Measurements from ENCODE around the gene CSMD2. TPM values are rescaled to one million over a fixed set of nuclear protein-coding genes. Genes with fewer than 3 reads are reported as not detected.

CSMD2 gene
- total RNA-seq, 1 experiment from 2014 or later: 13.2 TPM

GRCh38 chr1:33466159-33466558 lies 698.9 kb downstream of the CSMD2 start:
- H3K27me3 Mint-ChIP-seq (ENCODE audit: low read depth): peaks cover 12% of the 10 kb centered on the region
- CTCF ChIA-PET: interaction anchor here (1.2 to 4.0 kb wide), 2 partner anchors 11 to 168 kb away, joined by 4 to 19 read pairs; no protein-coding TSS in a partner anchor
- ATAC-seq: no peak

More at GRCh38 chr1:33466159-33466558, 698.9 kb downstream of the CSMD2 start:
- no peak overlapping the region for H3K27ac Mint-ChIP-seq
- TF ChIP-seq ARID4B (CRISPR knock-in tag; IDR thresholded peaks at IDR 0.05; ENCODE audit: borderline replicate concordance): no peak
- TF ChIP-seq, protein P1, sequence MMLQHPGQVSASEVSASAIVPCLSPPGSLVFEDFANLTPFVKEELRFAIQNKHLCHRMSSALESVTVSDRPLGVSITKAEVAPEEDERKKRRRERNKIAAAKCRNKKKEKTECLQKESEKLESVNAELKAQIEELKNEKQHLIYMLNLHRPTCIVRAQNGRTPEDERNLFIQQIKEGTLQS (CRISPR knock-in tag; conservative IDR thresholded peaks at IDR 0.05): no peak
- TF ChIP-seq TP53 (CRISPR knock-in tag; IDR thresholded peaks at IDR 0.05): no peak
- no peak for TF ChIP-seq SOX15 (CRISPR knock-in tag; IDR thresholded peaks at IDR 0.05)
- TF ChIP-seq, protein P2, sequence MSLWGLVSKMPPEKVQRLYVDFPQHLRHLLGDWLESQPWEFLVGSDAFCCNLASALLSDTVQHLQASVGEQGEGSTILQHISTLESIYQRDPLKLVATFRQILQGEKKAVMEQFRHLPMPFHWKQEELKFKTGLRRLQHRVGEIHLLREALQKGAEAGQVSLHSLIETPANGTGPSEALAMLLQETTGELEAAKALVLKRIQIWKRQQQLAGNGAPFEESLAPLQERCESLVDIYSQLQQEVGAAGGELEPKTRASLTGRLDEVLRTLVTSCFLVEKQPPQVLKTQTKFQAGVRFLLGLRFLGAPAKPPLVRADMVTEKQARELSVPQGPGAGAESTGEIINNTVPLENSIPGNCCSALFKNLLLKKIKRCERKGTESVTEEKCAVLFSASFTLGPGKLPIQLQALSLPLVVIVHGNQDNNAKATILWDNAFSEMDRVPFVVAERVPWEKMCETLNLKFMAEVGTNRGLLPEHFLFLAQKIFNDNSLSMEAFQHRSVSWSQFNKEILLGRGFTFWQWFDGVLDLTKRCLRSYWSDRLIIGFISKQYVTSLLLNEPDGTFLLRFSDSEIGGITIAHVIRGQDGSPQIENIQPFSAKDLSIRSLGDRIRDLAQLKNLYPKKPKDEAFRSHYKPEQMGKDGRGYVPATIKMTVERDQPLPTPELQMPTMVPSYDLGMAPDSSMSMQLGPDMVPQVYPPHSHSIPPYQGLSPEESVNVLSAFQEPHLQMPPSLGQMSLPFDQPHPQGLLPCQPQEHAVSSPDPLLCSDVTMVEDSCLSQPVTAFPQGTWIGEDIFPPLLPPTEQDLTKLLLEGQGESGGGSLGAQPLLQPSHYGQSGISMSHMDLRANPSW (CRISPR knock-in tag; conservative IDR thresholded peaks at IDR 0.05; ENCODE audit: low read depth): no peak
- no peak for TF ChIP-seq ZNF396 (CRISPR knock-in tag; IDR thresholded peaks at IDR 0.05; ENCODE audit: borderline replicate concordance)
- TF ChIP-seq, protein P3, sequence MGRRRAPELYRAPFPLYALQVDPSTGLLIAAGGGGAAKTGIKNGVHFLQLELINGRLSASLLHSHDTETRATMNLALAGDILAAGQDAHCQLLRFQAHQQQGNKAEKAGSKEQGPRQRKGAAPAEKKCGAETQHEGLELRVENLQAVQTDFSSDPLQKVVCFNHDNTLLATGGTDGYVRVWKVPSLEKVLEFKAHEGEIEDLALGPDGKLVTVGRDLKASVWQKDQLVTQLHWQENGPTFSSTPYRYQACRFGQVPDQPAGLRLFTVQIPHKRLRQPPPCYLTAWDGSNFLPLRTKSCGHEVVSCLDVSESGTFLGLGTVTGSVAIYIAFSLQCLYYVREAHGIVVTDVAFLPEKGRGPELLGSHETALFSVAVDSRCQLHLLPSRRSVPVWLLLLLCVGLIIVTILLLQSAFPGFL (CRISPR knock-in tag; IDR thresholded peaks at IDR 0.05; ENCODE audit: borderline replicate concordance): no peak
- TF ChIP-seq NFATC4 (CRISPR knock-in tag; IDR thresholded peaks at IDR 0.05): no peak
- TF ChIP-seq, protein P4, sequence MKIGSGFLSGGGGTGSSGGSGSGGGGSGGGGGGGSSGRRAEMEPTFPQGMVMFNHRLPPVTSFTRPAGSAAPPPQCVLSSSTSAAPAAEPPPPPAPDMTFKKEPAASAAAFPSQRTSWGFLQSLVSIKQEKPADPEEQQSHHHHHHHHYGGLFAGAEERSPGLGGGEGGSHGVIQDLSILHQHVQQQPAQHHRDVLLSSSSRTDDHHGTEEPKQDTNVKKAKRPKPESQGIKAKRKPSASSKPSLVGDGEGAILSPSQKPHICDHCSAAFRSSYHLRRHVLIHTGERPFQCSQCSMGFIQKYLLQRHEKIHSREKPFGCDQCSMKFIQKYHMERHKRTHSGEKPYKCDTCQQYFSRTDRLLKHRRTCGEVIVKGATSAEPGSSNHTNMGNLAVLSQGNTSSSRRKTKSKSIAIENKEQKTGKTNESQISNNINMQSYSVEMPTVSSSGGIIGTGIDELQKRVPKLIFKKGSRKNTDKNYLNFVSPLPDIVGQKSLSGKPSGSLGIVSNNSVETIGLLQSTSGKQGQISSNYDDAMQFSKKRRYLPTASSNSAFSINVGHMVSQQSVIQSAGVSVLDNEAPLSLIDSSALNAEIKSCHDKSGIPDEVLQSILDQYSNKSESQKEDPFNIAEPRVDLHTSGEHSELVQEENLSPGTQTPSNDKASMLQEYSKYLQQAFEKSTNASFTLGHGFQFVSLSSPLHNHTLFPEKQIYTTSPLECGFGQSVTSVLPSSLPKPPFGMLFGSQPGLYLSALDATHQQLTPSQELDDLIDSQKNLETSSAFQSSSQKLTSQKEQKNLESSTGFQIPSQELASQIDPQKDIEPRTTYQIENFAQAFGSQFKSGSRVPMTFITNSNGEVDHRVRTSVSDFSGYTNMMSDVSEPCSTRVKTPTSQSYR (CRISPR knock-in tag; IDR thresholded peaks at IDR 0.05): no peak
- no peak for TF ChIP-seq ZSCAN18 (CRISPR knock-in tag; IDR thresholded peaks at IDR 0.05)
- TF ChIP-seq ZNF138 (CRISPR knock-in tag; conservative IDR thresholded peaks at IDR 0.05): no peak
- no peak for TF ChIP-seq SMAD4 (CRISPR knock-in tag; IDR thresholded peaks at IDR 0.05)
- TF ChIP-seq NFYB (CRISPR knock-in tag; conservative IDR thresholded peaks at IDR 0.05; ENCODE audit: low read depth): no peak
- no peak for TF ChIP-seq HMGA2 (CRISPR knock-in tag; IDR thresholded peaks at IDR 0.05)
- TF ChIP-seq, protein P5, sequence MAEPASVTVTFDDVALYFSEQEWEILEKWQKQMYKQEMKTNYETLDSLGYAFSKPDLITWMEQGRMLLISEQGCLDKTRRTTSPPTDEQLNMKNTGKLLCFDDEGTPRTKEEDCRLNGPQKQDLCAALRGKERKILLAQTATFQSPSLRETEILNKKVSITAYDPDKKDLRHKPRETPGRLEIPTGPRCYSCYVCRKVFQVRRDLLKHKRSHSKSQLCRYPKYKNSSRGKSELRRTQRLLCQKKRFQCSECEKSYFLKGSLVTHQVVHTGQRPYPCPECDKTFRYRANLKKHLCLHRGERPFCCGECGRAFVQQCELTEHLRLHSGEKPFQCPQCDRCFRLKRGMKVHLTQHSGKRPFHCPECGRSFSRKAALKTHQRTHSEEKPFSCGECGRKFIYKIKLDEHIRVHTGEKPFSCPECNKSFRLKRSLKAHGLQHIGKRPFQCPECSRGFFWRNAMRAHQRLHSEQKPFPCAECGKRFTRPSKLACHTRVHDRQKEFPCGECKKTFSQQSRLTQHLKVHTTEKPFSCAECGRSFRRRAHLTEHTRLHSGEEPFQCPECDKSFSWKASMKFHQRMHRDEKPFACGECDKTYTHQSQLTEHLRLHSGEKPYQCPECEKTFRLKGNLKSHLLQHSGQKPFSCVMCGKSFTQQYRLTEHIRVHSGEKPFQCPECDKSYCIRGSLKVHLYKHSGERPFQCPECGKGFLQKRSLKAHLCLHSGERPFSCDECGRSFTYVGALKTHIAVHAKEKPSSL (CRISPR knock-in tag; conservative IDR thresholded peaks at IDR 0.05): no peak
- no peak for TF ChIP-seq NR2C2 (CRISPR knock-in tag; IDR thresholded peaks at IDR 0.05)
- peaks cover 5% of the 10 kb centered on the region for H3K4me1 Mint-ChIP-seq
- H3K9me3 Mint-ChIP-seq: no peaks in the 10 kb centered on the region
- H3K4me3 Mint-ChIP-seq: no peak overlapping the region
- no peak for DNase-seq (ENCODE audit: low spot score)
- H3K36me3 Mint-ChIP-seq: no peaks in the 10 kb centered on the region
- POLR2A ChIA-PET: no interaction called here

Data from WTC11 (cell line).